HEK293 (cell line): ENCODE measurements around the gene SKI.

ENCODE experiments used
- BCL11B ChIP-seq: fragments of 450-650 bp; formaldehyde crosslinking; IDR thresholded peaks from 2 replicates; pipeline ENCODE4 v1.5.1; 2016; ENCODE audit warnings: low read depth, missing biosample characterization, missing genetic modification characterization
- FEZF1 ChIP-seq: fragments of 450-650 bp; formaldehyde crosslinking; IDR thresholded peaks from 2 replicates; pipeline ENCODE4 v1.5.1; 2016; ENCODE audit warnings: missing biosample characterization, missing genetic modification characterization
- KLF16 ChIP-seq: fragments of 450-650 bp; formaldehyde crosslinking; IDR thresholded peaks from 2 replicates; pipeline ENCODE4 v1.5.1; 2017; ENCODE audit warnings: missing biosample characterization, missing genetic modification characterization
- KLF8 ChIP-seq: fragments of 450-650 bp; formaldehyde crosslinking; IDR thresholded peaks from 2 replicates; pipeline ENCODE4 v1.5.1; 2016; ENCODE audit warnings: missing biosample characterization, missing genetic modification characterization
- TCF7L2 ChIP-seq: IDR thresholded peaks from 2 replicates; pipeline ENCODE4 v1.6.1; 2011; ENCODE audit warnings: low read depth, mild to moderate bottlenecking, inconsistent platforms, low read length, moderate library complexity, borderline replicate concordance
- ZBTB20 ChIP-seq: fragments of 450-650 bp; formaldehyde crosslinking; IDR thresholded peaks from 2 replicates; pipeline ENCODE4 v1.5.1; 2016; ENCODE audit warnings: missing biosample characterization, missing genetic modification characterization
- ZEB2 ChIP-seq: fragments of 450-650 bp; formaldehyde crosslinking; IDR thresholded peaks from 2 replicates; pipeline ENCODE4 v1.5.1; 2016; ENCODE audit warnings: missing biosample characterization, missing genetic modification characterization
- ZFP41 ChIP-seq: fragments of 450-650 bp; formaldehyde crosslinking; IDR thresholded peaks from 2 replicates; pipeline ENCODE4 v1.5.1; 2016; ENCODE audit warnings: missing biosample characterization, missing genetic modification characterization, borderline replicate concordance
- ZIC2 ChIP-seq: fragments of 450-650 bp; formaldehyde crosslinking; IDR thresholded peaks from 2 replicates; pipeline ENCODE4 v1.5.1; 2016; ENCODE audit warnings: missing biosample characterization, missing genetic modification characterization
- ZNF175 ChIP-seq: fragments of 450-650 bp; formaldehyde crosslinking; IDR thresholded peaks from 2 replicates; pipeline ENCODE4 v1.5.1; 2016; ENCODE audit warnings: missing biosample characterization, missing genetic modification characterization
- ZNF248 ChIP-seq: fragments of 450-650 bp; formaldehyde crosslinking; IDR thresholded peaks from 2 replicates; pipeline ENCODE4 v1.5.1; 2017; ENCODE audit warnings: missing biosample characterization, missing genetic modification characterization
- ZNF335 ChIP-seq: fragments of 450-650 bp; formaldehyde crosslinking; conservative IDR thresholded peaks from 2 replicates; pipeline ENCODE4 v1.5.1; 2016; ENCODE audit warnings: missing biosample characterization, missing genetic modification characterization
- ZNF404 ChIP-seq: fragments of 450-650 bp; formaldehyde crosslinking; IDR thresholded peaks from 2 replicates; pipeline ENCODE4 v1.5.1; 2017; ENCODE audit warnings: missing biosample characterization, missing genetic modification characterization
- ZNF561 ChIP-seq: fragments of 450-650 bp; IDR thresholded peaks from 2 replicates; pipeline ENCODE4 v1.5.1; 2018; ENCODE audit warnings: missing biosample characterization, missing genetic modification characterization, borderline replicate concordance
- ZNF596 ChIP-seq: fragments of 450-650 bp; IDR thresholded peaks from 2 replicates; pipeline ENCODE4 v1.5.0; 2018; ENCODE audit warnings: missing biosample characterization, mild to moderate bottlenecking, missing genetic modification characterization, moderate library complexity
- ZNF600 ChIP-seq: fragments of 450-650 bp; formaldehyde crosslinking; IDR thresholded peaks from 2 replicates; pipeline ENCODE4 v1.5.1; 2016; ENCODE audit warnings: missing biosample characterization, missing genetic modification characterization
- ZXDB ChIP-seq: fragments of 450-650 bp; formaldehyde crosslinking; IDR thresholded peaks from 2 replicates; pipeline ENCODE4 v1.5.1; 2016; ENCODE audit warnings: missing biosample characterization, missing genetic modification characterization
- TF ChIP-seq, protein P1 (sequence below): fragments of 450-650 bp; formaldehyde crosslinking; conservative IDR thresholded peaks from 2 replicates; pipeline ENCODE4 v1.5.1; 2016; ENCODE audit warnings: low read depth, missing biosample characterization, missing genetic modification characterization
- TF ChIP-seq, protein P2 (sequence below): fragments of 450-650 bp; formaldehyde crosslinking; IDR thresholded peaks from 2 replicates; pipeline ENCODE4 v1.5.1; 2017; ENCODE audit warnings: missing biosample characterization, missing genetic modification characterization
- TF ChIP-seq, protein P3 (sequence below): fragments of 450-650 bp; formaldehyde crosslinking; IDR thresholded peaks from 2 replicates; pipeline ENCODE4 v1.5.1; 2016; ENCODE audit warnings: missing biosample characterization, missing genetic modification characterization
- TF ChIP-seq, protein P4 (sequence below): fragments of 450-650 bp; formaldehyde crosslinking; IDR thresholded peaks from 2 replicates; pipeline ENCODE4 v1.5.1; 2016; ENCODE audit warnings: missing biosample characterization, missing genetic modification characterization
- TF ChIP-seq, protein P5 (sequence below): fragments of 450-650 bp; formaldehyde crosslinking; optimal IDR thresholded peaks from 2 replicates; pipeline ENCODE3; 2016; ENCODE audit warnings: missing biosample characterization, mild to moderate bottlenecking, missing genetic modification characterization
- TF ChIP-seq, protein P6 (sequence below): fragments of 450-650 bp; formaldehyde crosslinking; IDR thresholded peaks from 2 replicates; pipeline ENCODE4 v1.5.1; 2016; ENCODE audit warnings: missing biosample characterization, missing genetic modification characterization
- TF ChIP-seq, protein P7 (sequence below): fragments of 450-650 bp; formaldehyde crosslinking; IDR thresholded peaks from 2 replicates; pipeline ENCODE4 v1.5.1; 2016; ENCODE audit warnings: missing biosample characterization, missing genetic modification characterization

SKI gene

DNA sequence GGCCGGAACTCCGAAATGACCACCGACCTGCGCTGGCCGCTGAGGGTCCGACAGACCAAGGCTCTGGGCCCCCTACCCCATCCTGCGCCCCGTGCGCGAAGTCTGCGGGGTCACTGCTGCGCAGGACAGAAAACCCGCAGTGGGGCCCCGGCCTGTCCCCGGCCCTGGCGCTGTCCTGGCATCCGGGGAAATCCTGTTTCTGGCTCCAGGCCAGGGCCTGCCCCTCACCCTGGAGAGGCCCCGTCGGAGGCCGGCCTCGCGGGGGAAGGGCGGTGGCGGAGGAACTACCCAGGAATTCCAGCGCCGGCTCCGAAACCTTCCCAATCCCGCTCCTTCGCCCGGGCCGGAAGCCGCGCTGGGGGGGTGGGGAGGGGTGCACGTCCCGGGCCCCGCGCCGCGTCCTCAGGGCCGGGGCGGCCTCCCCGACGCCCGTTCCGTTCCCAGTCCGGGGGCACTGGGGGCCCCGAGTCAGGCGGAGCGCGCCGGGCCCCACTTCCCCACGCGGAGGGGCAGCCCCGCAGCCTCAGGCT is 86.2 kb downstream of the SKI start (continued):
- TF ChIP-seq, protein P1, sequence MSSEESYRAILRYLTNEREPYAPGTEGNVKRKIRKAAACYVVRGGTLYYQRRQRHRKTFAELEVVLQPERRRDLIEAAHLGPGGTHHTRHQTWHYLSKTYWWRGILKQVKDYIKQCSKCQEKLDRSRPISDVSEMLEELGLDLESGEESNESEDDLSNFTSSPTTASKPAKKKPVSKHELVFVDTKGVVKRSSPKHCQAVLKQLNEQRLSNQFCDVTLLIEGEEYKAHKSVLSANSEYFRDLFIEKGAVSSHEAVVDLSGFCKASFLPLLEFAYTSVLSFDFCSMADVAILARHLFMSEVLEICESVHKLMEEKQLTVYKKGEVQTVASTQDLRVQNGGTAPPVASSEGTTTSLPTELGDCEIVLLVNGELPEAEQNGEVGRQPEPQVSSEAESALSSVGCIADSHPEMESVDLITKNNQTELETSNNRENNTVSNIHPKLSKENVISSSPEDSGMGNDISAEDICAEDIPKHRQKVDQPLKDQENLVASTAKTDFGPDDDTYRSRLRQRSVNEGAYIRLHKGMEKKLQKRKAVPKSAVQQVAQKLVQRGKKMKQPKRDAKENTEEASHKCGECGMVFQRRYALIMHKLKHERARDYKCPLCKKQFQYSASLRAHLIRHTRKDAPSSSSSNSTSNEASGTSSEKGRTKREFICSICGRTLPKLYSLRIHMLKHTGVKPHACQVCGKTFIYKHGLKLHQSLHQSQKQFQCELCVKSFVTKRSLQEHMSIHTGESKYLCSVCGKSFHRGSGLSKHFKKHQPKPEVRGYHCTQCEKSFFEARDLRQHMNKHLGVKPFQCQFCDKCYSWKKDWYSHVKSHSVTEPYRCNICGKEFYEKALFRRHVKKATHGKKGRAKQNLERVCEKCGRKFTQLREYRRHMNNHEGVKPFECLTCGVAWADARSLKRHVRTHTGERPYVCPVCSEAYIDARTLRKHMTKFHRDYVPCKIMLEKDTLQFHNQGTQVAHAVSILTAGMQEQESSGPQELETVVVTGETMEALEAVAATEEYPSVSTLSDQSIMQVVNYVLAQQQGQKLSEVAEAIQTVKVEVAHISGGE (tag by site-specific recombination), result peak; percentile 41
- TF ChIP-seq ZNF335, result peak; percentile 66
- no peak for TF ChIP-seq ZNF404
- peak; percentile 40 for TF ChIP-seq ZIC2 (tag by site-specific recombination)
- peak; percentile 49; the same call in 1 of the 2 replicates for TF ChIP-seq KLF8
- TF ChIP-seq, protein P2, sequence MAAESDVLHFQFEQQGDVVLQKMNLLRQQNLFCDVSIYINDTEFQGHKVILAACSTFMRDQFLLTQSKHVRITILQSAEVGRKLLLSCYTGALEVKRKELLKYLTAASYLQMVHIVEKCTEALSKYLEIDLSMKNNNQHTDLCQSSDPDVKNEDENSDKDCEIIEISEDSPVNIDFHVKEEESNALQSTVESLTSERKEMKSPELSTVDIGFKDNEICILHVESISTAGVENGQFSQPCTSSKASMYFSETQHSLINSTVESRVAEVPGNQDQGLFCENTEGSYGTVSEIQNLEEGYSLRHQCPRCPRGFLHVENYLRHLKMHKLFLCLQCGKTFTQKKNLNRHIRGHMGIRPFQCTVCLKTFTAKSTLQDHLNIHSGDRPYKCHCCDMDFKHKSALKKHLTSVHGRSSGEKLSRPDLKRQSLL, result peak; percentile 75
- peak; percentile 65 for TF ChIP-seq ZBTB20
- 0 out of 2 replicates have a peak, but pooled peaks have one; percentile 51 for TF ChIP-seq ZEB2 (tag by site-specific recombination)
- TF ChIP-seq, protein P3, sequence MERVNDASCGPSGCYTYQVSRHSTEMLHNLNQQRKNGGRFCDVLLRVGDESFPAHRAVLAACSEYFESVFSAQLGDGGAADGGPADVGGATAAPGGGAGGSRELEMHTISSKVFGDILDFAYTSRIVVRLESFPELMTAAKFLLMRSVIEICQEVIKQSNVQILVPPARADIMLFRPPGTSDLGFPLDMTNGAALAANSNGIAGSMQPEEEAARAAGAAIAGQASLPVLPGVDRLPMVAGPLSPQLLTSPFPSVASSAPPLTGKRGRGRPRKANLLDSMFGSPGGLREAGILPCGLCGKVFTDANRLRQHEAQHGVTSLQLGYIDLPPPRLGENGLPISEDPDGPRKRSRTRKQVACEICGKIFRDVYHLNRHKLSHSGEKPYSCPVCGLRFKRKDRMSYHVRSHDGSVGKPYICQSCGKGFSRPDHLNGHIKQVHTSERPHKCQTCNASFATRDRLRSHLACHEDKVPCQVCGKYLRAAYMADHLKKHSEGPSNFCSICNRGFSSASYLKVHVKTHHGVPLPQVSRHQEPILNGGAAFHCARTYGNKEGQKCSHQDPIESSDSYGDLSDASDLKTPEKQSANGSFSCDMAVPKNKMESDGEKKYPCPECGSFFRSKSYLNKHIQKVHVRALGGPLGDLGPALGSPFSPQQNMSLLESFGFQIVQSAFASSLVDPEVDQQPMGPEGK (tag by site-specific recombination), result peak; percentile 80
- no peak for TF ChIP-seq ZFP41 (tag by site-specific recombination)
- no peak for TF ChIP-seq ZNF175 (tag by site-specific recombination)
- peak; percentile 72 for TF ChIP-seq ZNF600 (tag by site-specific recombination)
- no peak for TF ChIP-seq KLF16
- no peak for TF ChIP-seq FEZF1
- TF ChIP-seq ZNF561, result peak; percentile 55; the same call in 1 of the 2 replicates
- TF ChIP-seq, protein P4, sequence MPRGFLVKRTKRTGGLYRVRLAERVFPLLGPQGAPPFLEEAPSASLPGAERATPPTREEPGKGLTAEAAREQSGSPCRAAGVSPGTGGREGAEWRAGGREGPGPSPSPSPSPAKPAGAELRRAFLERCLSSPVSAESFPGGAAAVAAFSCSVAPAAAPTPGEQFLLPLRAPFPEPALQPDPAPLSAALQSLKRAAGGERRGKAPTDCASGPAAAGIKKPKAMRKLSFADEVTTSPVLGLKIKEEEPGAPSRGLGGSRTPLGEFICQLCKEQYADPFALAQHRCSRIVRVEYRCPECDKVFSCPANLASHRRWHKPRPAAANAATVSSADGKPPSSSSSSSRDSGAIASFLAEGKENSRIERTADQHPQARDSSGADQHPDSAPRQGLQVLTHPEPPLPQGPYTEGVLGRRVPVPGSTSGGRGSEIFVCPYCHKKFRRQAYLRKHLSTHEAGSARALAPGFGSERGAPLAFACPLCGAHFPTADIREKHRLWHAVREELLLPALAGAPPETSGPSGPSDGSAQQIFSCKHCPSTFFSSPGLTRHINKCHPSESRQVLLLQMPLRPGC (tag by site-specific recombination), result peak; percentile 62
- TF ChIP-seq ZXDB, result peak; percentile 78
- TF ChIP-seq, protein P5, sequence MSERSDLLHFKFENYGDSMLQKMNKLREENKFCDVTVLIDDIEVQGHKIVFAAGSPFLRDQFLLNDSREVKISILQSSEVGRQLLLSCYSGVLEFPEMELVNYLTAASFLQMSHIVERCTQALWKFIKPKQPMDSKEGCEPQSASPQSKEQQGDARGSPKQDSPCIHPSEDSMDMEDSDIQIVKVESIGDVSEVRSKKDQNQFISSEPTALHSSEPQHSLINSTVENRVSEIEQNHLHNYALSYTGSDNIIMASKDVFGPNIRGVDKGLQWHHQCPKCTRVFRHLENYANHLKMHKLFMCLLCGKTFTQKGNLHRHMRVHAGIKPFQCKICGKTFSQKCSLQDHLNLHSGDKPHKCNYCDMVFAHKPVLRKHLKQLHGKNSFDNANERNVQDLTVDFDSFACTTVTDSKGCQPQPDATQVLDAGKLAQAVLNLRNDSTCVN, result peak; percentile 49
- no peak for TF ChIP-seq ZNF248 (tag by site-specific recombination)
- TF ChIP-seq BCL11B (tag by site-specific recombination), result peak; percentile 86; the same call in 1 of the 2 replicates
- no peak for TF ChIP-seq TCF7L2
- TF ChIP-seq, protein P6, sequence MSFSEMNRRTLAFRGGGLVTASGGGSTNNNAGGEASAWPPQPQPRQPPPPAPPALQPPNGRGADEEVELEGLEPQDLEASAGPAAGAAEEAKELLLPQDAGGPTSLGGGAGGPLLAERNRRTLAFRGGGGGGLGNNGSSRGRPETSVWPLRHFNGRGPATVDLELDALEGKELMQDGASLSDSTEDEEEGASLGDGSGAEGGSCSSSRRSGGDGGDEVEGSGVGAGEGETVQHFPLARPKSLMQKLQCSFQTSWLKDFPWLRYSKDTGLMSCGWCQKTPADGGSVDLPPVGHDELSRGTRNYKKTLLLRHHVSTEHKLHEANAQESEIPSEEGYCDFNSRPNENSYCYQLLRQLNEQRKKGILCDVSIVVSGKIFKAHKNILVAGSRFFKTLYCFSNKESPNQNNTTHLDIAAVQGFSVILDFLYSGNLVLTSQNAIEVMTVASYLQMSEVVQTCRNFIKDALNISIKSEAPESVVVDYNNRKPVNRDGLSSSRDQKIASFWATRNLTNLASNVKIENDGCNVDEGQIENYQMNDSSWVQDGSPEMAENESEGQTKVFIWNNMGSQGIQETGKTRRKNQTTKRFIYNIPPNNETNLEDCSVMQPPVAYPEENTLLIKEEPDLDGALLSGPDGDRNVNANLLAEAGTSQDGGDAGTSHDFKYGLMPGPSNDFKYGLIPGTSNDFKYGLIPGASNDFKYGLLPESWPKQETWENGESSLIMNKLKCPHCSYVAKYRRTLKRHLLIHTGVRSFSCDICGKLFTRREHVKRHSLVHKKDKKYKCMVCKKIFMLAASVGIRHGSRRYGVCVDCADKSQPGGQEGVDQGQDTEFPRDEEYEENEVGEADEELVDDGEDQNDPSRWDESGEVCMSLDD (tag by site-specific recombination), result peak; percentile 70
- TF ChIP-seq ZNF596 (tag by site-specific recombination), result peak; percentile 34; the same call in 1 of the 2 replicates
- TF ChIP-seq, protein P7, sequence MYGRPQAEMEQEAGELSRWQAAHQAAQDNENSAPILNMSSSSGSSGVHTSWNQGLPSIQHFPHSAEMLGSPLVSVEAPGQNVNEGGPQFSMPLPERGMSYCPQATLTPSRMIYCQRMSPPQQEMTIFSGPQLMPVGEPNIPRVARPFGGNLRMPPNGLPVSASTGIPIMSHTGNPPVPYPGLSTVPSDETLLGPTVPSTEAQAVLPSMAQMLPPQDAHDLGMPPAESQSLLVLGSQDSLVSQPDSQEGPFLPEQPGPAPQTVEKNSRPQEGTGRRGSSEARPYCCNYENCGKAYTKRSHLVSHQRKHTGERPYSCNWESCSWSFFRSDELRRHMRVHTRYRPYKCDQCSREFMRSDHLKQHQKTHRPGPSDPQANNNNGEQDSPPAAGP (tag by site-specific recombination), result 0 out of 2 replicates have a peak, but pooled peaks have one; percentile 41
